Head of caudate nucleus (tissue), 42 donors: Measurements from ENCODE around the gene SLC13A4.
"Not testable (repeated sequence)": the region's sequence is repeated elsewhere in the genome, so short reads cannot be mapped to it uniquely, and the experiment has no call there.

Source experiments
- DNase-seq, 42 donors: peaks; one replicate each; pipeline versions ENCODE4 v3.0.0 to v3.0.0-alpha.2; 2020 to 2021; ENCODE audit warnings: mixed read lengths in 7 of 42
- intact Hi-C: fragments of 100-400 bp; cut with DNase I; formaldehyde crosslinking; loops from one replicate; pipeline ENCODE4 v1.15.0; 2022

The SLC13A4 gene

GRCh38 chr7:135755351-135755753, 27.4 kb upstream of the SLC13A4 start:
- peak in 1 of 42 donors; percentile 16 for DNase-seq
- intact Hi-C loops = no loop called here

- intact Hi-C loops = no loop called here
- no peak for DNase-seq
These were observed 25.8 kb upstream of the SLC13A4 start for GRCh38 chr7:135753616-135754413.

GRCh38 chr7:135748770-135749169, 20.8 kb upstream of the SLC13A4 start, which contains the start of gene FAM180A:
Gene FAM180A (minus strand): TSS chr7:135748813. CDS start chr7:135748580, 233 bp downstream.
- intact Hi-C loops = no loop called here

GRCh38 chr7:135747366-135747765, 19.4 kb upstream of the SLC13A4 start:
- no peak for DNase-seq

More at GRCh38 chr7:135748770-135749169, 20.8 kb upstream of the SLC13A4 start, which contains the start of gene FAM180A:
- no peak for DNase-seq

GRCh38 chr7:135745703-135746312, 17.8 kb upstream of the SLC13A4 start:
- no peak for DNase-seq
- intact Hi-C loops = no loop called here

More at GRCh38 chr7:135747366-135747765, 19.4 kb upstream of the SLC13A4 start:
- intact Hi-C loops = no loop called here

GRCh38 chr7:135744938-135745702, 17.1 kb upstream of the SLC13A4 start:
- no peak for DNase-seq

GRCh38 chr7:135743907-135744731, 16.1 kb upstream of the SLC13A4 start:
- DNase-seq = no peak
- intact Hi-C loops = no loop called here

More at GRCh38 chr7:135744938-135745702, 17.1 kb upstream of the SLC13A4 start:
- intact Hi-C loops = no loop called here

GRCh38 chr7:135742371-135742770, 14.4 kb upstream of the SLC13A4 start:
- intact Hi-C loops = no loop called here
- no peak for DNase-seq

GRCh38 chr7:135741905-135742304, 13.9 kb upstream of the SLC13A4 start:
- intact Hi-C loops = no loop called here
- DNase-seq = no peak

- no peak for DNase-seq
- intact Hi-C loops = no loop called here
These were observed 12.9 kb upstream of the SLC13A4 start for GRCh38 chr7:135740889-135741288.

- intact Hi-C loops, DNase-seq: not testable (repeated sequence)
These were observed 9.3 kb upstream of the SLC13A4 start for GRCh38 chr7:135737306-135737647.

GRCh38 chr7:135736586-135737305, 8.8 kb upstream of the SLC13A4 start:
- DNase-seq = no peak
- intact Hi-C loops = no loop called here

- no peak for DNase-seq
- intact Hi-C loops = no loop called here
These were observed 6.3 kb upstream of the SLC13A4 start for GRCh38 chr7:135734343-135734689.

- DNase-seq = no peak
- intact Hi-C loops = no loop called here
These were observed 5.8 kb upstream of the SLC13A4 start for GRCh38 chr7:135733603-135734342.

- intact Hi-C loops = no loop called here
These were observed 3.1 kb upstream of the SLC13A4 start for GRCh38 chr7:135731131-135731530.

GRCh38 chr7:135729230-135729629, 1.2 kb upstream of the SLC13A4 start:
- intact Hi-C loops = no loop called here
- no peak for DNase-seq

More at GRCh38 chr7:135731131-135731530, 3.1 kb upstream of the SLC13A4 start:
- DNase-seq = no peak

GRCh38 chr7:135726911-135727673, 894 bp downstream of the SLC13A4 start:
- DNase-seq = no peak
- intact Hi-C loops = no loop called here
